OCI-LY1 (cell line): ENCODE data around the gene ADPRM.

ENCODE experiments used
- H2AFZ ChIP-seq: fragments of 200-600 bp; sonication (generic), shearing (Covaris generic); 2 replicates; pipeline ENCODE4 v1.6.0; 2014; ENCODE audit warnings: antibody characterized with exemption, mild to moderate bottlenecking, low read length
- H3F3A ChIP-seq: fragments of 200-600 bp; sonication (generic), shearing (Covaris generic); 2 replicates; pipeline ENCODE4 v1.6.0; 2014; ENCODE audit warnings: mild to moderate bottlenecking, antibody characterized with exemption, low read length, moderate library complexity; ENCODE audit not compliant: insufficient read depth
- H3K27ac ChIP-seq: fragments of 200-600 bp; sonication (generic); 2 replicates; pipeline ENCODE4 v1.5.1; 2014; ENCODE audit warnings: low read length, mixed run types, mild to moderate bottlenecking, low read depth; ENCODE audit not compliant: poor library complexity, severe bottlenecking
- H3K27me3 ChIP-seq: fragments of 200-600 bp; sonication (generic); 2 replicates; pipeline ENCODE4 v1.6.0; 2014; ENCODE audit warnings: antibody characterized with exemption, mild to moderate bottlenecking, low read length, moderate library complexity; ENCODE audit not compliant: insufficient read depth
- H3K36me3 ChIP-seq: fragments of 200-600 bp; sonication (generic); 2 replicates; pipeline ENCODE4 v1.6.1; 2014; ENCODE audit warnings: mild to moderate bottlenecking, antibody characterized with exemption, low read length, moderate library complexity, mixed read lengths; ENCODE audit not compliant: insufficient read depth
- H3K4me1 ChIP-seq: fragments of 200-600 bp; sonication (generic); 2 replicates; pipeline ENCODE4 v1.5.1; 2014; ENCODE audit warnings: mild to moderate bottlenecking, low read length, moderate library complexity; ENCODE audit not compliant: insufficient read depth, severe bottlenecking
- H3K4me2 ChIP-seq: fragments of 200-600 bp; sonication (generic), shearing (Covaris generic); 2 replicates; pipeline ENCODE4 v1.6.1; 2014; ENCODE audit warnings: low read length
- H3K4me3 ChIP-seq: fragments of 200-600 bp; sonication (generic); 2 replicates; pipeline ENCODE4 v1.5.1; 2014; ENCODE audit warnings: low read length, low read depth, mild to moderate bottlenecking, mixed read lengths; ENCODE audit not compliant: poor library complexity, severe bottlenecking
- H3K79me2 ChIP-seq: fragments of 200-600 bp; shearing (Covaris generic); 2 replicates; pipeline ENCODE4 v1.6.1; 2016; ENCODE audit warnings: mixed run types, low read length, mixed read lengths; ENCODE audit not compliant: insufficient read depth
- H3K9ac ChIP-seq: fragments of 200-600 bp; sonication (generic), shearing (Covaris generic); 2 replicates; pipeline ENCODE4 v1.6.1; 2014; ENCODE audit warnings: mild to moderate bottlenecking, low read length, mixed read lengths
- H3K9me2 ChIP-seq: fragments of 200-600 bp; sonication (generic), shearing (Covaris generic); 2 replicates; pipeline ENCODE4 v1.6.1; 2014; ENCODE audit warnings: low read depth, mild to moderate bottlenecking, low read length, mixed read lengths
- H3K9me3 ChIP-seq: fragments of 200-600 bp; shearing (Covaris generic); 2 replicates; pipeline ENCODE4 v1.6.1; 2014; ENCODE audit warnings: low read length, mixed read lengths
- H4K20me1 ChIP-seq: fragments of 200-600 bp; sonication (generic), shearing (Covaris generic); 2 replicates; pipeline ENCODE4 v1.6.0; 2016; ENCODE audit warnings: mild to moderate bottlenecking, low read length; ENCODE audit not compliant: insufficient read depth
- CTCF ChIP-seq: fragments of 200-600 bp; sonication (generic), shearing (Covaris generic); IDR thresholded peaks from 2 replicates; pipeline ENCODE4 v1.5.1; 2017; ENCODE audit warnings: mild to moderate bottlenecking, antibody characterized with exemption, low read length, moderate library complexity, mixed read lengths
- EZH2 ChIP-seq: fragments of 200-600 bp; sonication (generic), shearing (Covaris generic); IDR thresholded peaks from 2 replicates; pipeline ENCODE4 v1.8.0; 2017; ENCODE audit warnings: borderline replicate concordance, mixed run types, mild to moderate bottlenecking, antibody characterized with exemption, low read length, moderate library complexity, mixed read lengths

Gene ADPRM

GRCh38 chr17:10666906-10667305 is 30.5 kb upstream of the ADPRM start:
- no peak overlapping the region for H3K27ac ChIP-seq
- no peaks in the 10 kb centered on the region for H3K27me3 ChIP-seq
- no peaks in the 10 kb centered on the region for H3K36me3 ChIP-seq
- no peak overlapping the region for H2AFZ ChIP-seq
- H3K9ac ChIP-seq: no peak overlapping the region
- no peaks in the 10 kb centered on the region for H3K4me1 ChIP-seq
- no peaks in the 10 kb centered on the region for H3K79me2 ChIP-seq
- TF ChIP-seq CTCF: no peak
- TF ChIP-seq EZH2: no peak
- H4K20me1 ChIP-seq: no peaks in the 10 kb centered on the region
- H3K4me3 ChIP-seq: no peak overlapping the region
- H3K9me3 ChIP-seq: no peaks in the 10 kb centered on the region
- H3K9me2 ChIP-seq: no peaks in the 10 kb centered on the region
- no peaks in the 10 kb centered on the region for H3F3A ChIP-seq
- H3K4me2 ChIP-seq: no peak overlapping the region

- Histone ChIP-seq H3K9ac (no peak overlapping the region), H3K9me3 (no peaks in the 10 kb centered on the region), H3K4me2 (no peak overlapping the region), H4K20me1 (no peaks in the 10 kb centered on the region), H3K36me3 (no peaks in the 10 kb centered on the region), H2AFZ (no peak overlapping the region), H3F3A (no peaks in the 10 kb centered on the region), H3K27me3 (no peaks in the 10 kb centered on the region), H3K27ac (no peak overlapping the region), H3K79me2 (no peaks in the 10 kb centered on the region), H3K4me3 (no peak overlapping the region), H3K9me2 (no peaks in the 10 kb centered on the region), H3K4me1 (no peaks in the 10 kb centered on the region)
- TF ChIP-seq EZH2 (no peak), CTCF (no peak)
Observed at GRCh38 chr17:10668775-10669174, 28.6 kb upstream of the ADPRM start.

GRCh38 chr17:10673312-10673711 is 24.1 kb upstream of the ADPRM start:
- Histone ChIP-seq H3K4me1 (no peaks in the 10 kb centered on the region), H3K27me3 (no peaks in the 10 kb centered on the region)

More at GRCh38 chr17:10673312-10673711, 24.1 kb upstream of the ADPRM start:
- H3K79me2 ChIP-seq: no peaks in the 10 kb centered on the region
- H3K27ac ChIP-seq: no peak overlapping the region
- no peak overlapping the region for H3K9ac ChIP-seq
- no peak overlapping the region for H2AFZ ChIP-seq
- no peak overlapping the region for H3K4me2 ChIP-seq
- H3K9me2 ChIP-seq: no peaks in the 10 kb centered on the region
- no peak for TF ChIP-seq EZH2
- no peak for TF ChIP-seq CTCF
- H3K4me3 ChIP-seq: no peak overlapping the region
- no peaks in the 10 kb centered on the region for H3F3A ChIP-seq
- H3K9me3 ChIP-seq: no peaks in the 10 kb centered on the region
- no peaks in the 10 kb centered on the region for H4K20me1 ChIP-seq
- H3K36me3 ChIP-seq: peaks cover 20% of the 10 kb centered on the region
